Astrocyte of the cerebellum (primary cell): ENCODE measurements around the gene MAPKAPK2.

Source experiments
- DNase-seq: peaks from one replicate; pipeline ENCODE4 v3.0.0-alpha.2; 2011; ENCODE audit warnings: low read depth
- H3K4me3 ChIP-seq: 2 replicates; pipeline ENCODE4 v1.5.1; 2011; ENCODE audit warnings: mild to moderate bottlenecking, low read depth, low read length, moderate library complexity
- CTCF ChIP-seq: IDR thresholded peaks from 2 replicates; pipeline ENCODE4 v1.5.1; 2012; ENCODE audit warnings: low read length, low read depth, moderate library complexity, mild to moderate bottlenecking; ENCODE audit errors: missing control alignments
- in situ Hi-C: cut with HindIII; loops from 2 replicates; pipeline ENCODE4 v1.10.0; 2017; ENCODE audit warnings: low sequenced_read_pairs

The MAPKAPK2 gene

GRCh38 chr1:206693592-206693991 is 8.9 kb downstream of the MAPKAPK2 start:
- no peak for TF ChIP-seq CTCF
- DNase-seq: no peak
- no peak overlapping the region for H3K4me3 ChIP-seq
- in situ Hi-C loops: no loop called here

- in situ Hi-C loops: no loop called here
- TF ChIP-seq CTCF: no peak
- DNase-seq: no peak
- H3K4me3 ChIP-seq: no peak overlapping the region
These were observed 9.7 kb downstream of the MAPKAPK2 start for GRCh38 chr1:206694171-206695124.

GRCh38 chr1:206695733-206696132 is 11.0 kb downstream of the MAPKAPK2 start:
- no peak for DNase-seq
- in situ Hi-C loops: no loop called here
- H3K4me3 ChIP-seq: no peak overlapping the region
- no peak for TF ChIP-seq CTCF

- no peak for TF ChIP-seq CTCF
- H3K4me3 ChIP-seq: no peak overlapping the region
- in situ Hi-C loops: no loop called here
- no peak for DNase-seq
These were observed 12.3 kb downstream of the MAPKAPK2 start for GRCh38 chr1:206696812-206697585.

- no peak overlapping the region for H3K4me3 ChIP-seq
- in situ Hi-C loops: no loop called here
- DNase-seq: no peak
- TF ChIP-seq CTCF: no peak
These were observed 13.3 kb downstream of the MAPKAPK2 start for GRCh38 chr1:206698011-206698410.

GRCh38 chr1:206699000-206699586 is 14.4 kb downstream of the MAPKAPK2 start:
- no peak overlapping the region for H3K4me3 ChIP-seq
- in situ Hi-C loops: no loop called here
- TF ChIP-seq CTCF: no peak
- no peak for DNase-seq
